ENCODE results near the gene WDR43. TPM values are rescaled to one million over a fixed set of nuclear protein-coding genes. Genes with fewer than 3 reads are reported as not detected.

The WDR43 gene
- total and polyA plus RNA-seq, 4 donors, result 11.1 to 43.1 (median 17.5) TPM

- H3K4me3 ChIP-seq (ENCODE audit: low read depth in 1 of 3, low read length in 3 of 3), result no peak overlapping the region
- H3K27me3 ChIP-seq (ENCODE audit: control insufficient read depth in 4 of 4, insufficient read depth in 4 of 4, low read length in 3 of 4), result no peaks in the 10 kb centered on the region
- H3K4me1 ChIP-seq (ENCODE audit: control insufficient read depth in 4 of 4, insufficient read depth in 4 of 4, low read length in 3 of 4), result no peaks in the 10 kb centered on the region
- H3K9me3 ChIP-seq (ENCODE audit: control insufficient read depth in 4 of 4, low read length in 3 of 4), result no peaks in the 10 kb centered on the region
- no peaks in the 10 kb centered on the region for H3K36me3 ChIP-seq (ENCODE audit: control insufficient read depth in 4 of 4, insufficient read depth in 3 of 4, low read depth in 1 of 4, low read length in 3 of 4)
- WGBS, result 50% methylated on average over 4 of the region's 4 CpGs
- H3K9ac ChIP-seq (ENCODE audit: low read depth in 1 of 2, low read length in 2 of 2), result no peak overlapping the region
- TF ChIP-seq FOXA2 (IDR thresholded peaks at IDR 0.05) (no peak), ZBTB33 (IDR thresholded peaks at IDR 0.05) (no peak), TAF1 (conservative IDR thresholded peaks at IDR 0.05) (no peak), GABPA (IDR thresholded peaks at IDR 0.05 in 1 of 2, conservative IDR thresholded peaks at IDR 0.05 in 1 of 2) (no peak), HNF4A (conservative IDR thresholded peaks at IDR 0.05) (no peak), REST (IDR thresholded peaks at IDR 0.05) (no peak), JUND (IDR thresholded peaks at IDR 0.05) (no peak), RXRA (IDR thresholded peaks at IDR 0.05) (no peak), CTCF (IDR thresholded peaks at IDR 0.05; ENCODE audit: low read depth, low read length, missing input control) (no peak), EGR1 (IDR thresholded peaks at IDR 0.05; ENCODE audit: low read depth in 2 of 2) (no peak), FOXA1 (IDR thresholded peaks at IDR 0.05) (no peak), NR2F2 (IDR thresholded peaks at IDR 0.05) (no peak), YY1 (IDR thresholded peaks at IDR 0.05) (no peak), SP1 (IDR thresholded peaks at IDR 0.05) (no peak), RAD21 (IDR thresholded peaks at IDR 0.05) (no peak), MAX (IDR thresholded peaks at IDR 0.05) (no peak), HNF4G (IDR thresholded peaks at IDR 0.05) (no peak)
- TF ChIP-seq, protein P1, sequence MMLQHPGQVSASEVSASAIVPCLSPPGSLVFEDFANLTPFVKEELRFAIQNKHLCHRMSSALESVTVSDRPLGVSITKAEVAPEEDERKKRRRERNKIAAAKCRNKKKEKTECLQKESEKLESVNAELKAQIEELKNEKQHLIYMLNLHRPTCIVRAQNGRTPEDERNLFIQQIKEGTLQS (IDR thresholded peaks at IDR 0.05), result no peak
- DNase-seq (ENCODE audit: low spot score), result no peak
- no peak overlapping the region for H3K27ac ChIP-seq (ENCODE audit: low read depth in 1 of 2, low read length in 2 of 2)
Observed at GRCh38 chr2:28986429-28986828, 92.0 kb downstream of the WDR43 start.

All from liver (tissue), 9 donors.